Femur (tissue), 1 donor: ENCODE data around the gene TMEM40.

Experiments
- DNase-seq: peaks from one replicate; pipeline ENCODE4 v3.0.0-alpha.2; 2017

Gene TMEM40

GRCh38 chr3:12775226-12775625, 16.2 kb upstream of the TMEM40 start:
- DNase-seq, result no peak

DNA sequence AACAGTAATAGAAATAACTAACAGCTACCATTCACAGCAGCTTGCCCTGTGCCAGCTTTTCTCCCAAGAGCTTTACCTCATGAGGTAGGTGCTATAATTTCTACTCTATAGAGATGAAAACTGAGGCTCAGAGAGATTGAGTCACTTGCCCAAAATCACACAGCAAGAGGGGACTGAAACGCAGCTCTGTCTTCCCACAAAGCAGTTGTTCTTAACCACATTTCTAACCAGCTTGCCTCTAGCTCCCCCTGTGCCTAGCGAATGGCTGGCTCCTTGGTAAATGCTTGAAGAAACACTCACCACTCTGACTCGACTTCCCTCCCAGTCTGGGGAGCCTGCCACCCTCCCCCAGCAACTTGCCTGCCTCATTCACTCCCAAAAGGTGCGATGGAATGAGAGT, 15.6 kb upstream of the TMEM40 start:
- DNase-seq, result no peak

GRCh38 chr3:12773710-12774086, 14.6 kb upstream of the TMEM40 start:
- DNase-seq, result no peak

DNA sequence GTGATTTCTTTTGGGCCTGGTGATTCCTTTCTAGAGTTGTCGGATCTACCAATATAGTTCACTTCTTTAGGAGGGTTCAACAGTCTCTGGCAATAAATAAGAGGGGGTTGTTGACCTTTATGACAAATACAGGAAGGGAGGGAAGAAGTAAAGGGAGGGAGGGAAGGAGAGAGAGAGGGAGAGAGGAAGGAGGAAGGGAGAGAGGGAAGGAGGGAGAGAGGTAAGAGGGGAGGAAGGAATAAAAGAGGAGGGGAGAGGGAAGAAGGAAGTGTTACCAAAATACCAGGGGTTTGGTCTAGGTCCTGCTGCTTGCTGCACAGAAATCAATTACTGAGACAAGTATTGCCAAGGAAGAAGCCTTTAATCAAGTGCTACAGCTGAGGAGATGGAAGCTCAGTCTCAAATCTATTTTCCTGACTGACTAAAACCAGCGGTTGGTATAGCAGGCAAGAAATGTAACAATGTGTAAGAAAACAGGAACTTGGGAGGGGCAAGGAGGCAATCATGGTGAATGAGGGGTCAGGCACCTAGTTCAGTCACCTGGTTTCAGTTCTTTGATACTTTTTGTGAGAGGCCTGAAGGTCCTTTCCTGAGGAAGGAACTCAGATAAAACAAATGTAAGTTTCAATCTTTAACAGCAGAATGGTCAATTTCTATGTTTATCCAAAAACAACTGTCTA, 14.1 kb upstream of the TMEM40 start:
- DNase-seq, result no peak

GRCh38 chr3:12772462-12772861, 13.4 kb upstream of the TMEM40 start:
- no peak for DNase-seq

- DNase-seq, result no peak
Measured at GRCh38 chr3:12771236-12771635, 12.2 kb upstream of the TMEM40 start.

DNA sequence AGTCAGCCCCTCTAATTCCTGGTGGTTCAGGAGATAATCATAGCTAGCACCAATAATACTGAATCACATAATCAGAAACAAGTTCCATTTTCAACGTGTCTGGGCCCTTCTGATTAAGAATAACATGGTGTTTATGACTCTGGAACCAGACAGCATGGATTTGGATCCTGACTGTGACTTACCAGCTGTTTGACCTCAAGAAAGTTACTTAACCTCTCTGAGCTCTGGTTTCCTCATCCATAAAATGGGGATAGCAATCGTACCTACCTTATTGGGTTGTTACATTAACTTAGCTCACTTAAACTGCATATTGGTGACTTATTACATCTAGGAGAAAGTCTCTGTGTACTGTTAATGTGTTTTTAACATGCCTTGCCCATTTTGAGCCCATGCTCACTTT, 10.7 kb upstream of the TMEM40 start:
- no peak for DNase-seq

DNA sequence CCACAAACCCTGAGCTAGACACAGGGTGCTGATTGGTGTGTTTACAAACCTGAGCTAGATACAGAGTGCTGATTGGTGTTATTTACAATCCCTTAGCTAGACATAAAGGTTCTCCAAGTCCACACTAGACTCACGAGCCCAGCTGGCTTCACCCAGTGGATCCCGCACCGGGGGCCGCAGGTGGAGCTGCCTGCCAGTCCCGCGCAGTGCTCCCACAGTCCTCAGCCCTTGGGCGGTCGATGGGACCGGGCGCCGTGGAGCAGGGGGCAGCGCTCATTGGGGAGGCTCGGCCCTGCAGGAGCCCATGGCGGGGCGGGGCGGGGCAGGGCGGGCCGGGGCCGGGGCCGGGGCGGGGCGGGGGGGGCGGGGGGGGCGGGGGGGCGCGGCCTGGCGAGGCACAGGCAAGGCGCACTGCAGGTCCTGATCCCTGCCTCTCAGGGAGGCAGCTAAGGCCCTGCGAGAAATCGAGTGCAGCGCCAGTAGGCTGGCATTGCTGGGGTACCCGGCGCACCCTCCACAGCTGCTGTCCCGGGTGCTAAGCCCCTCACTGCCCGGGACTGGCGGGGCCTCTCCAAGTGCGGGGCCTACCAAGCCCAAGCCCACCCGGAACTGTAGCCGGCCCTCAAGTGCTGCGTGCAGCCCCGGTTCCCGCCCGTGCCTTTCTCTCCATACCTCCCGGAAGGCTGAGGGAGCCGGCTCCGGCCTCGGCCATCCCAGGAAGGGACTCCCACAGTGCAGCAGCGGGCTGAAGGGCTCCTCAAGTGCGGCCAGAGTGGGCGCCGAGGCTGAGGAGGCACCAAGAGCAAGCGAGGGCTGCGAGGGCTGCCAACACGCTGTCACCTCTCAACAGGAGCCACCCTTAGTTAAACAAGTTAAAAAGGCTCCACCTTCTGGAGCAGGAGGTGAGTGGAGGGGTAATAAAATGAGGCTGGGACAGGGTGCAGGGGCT, 9.8 kb upstream of the TMEM40 start:
- DNase-seq, result no peak

DNA sequence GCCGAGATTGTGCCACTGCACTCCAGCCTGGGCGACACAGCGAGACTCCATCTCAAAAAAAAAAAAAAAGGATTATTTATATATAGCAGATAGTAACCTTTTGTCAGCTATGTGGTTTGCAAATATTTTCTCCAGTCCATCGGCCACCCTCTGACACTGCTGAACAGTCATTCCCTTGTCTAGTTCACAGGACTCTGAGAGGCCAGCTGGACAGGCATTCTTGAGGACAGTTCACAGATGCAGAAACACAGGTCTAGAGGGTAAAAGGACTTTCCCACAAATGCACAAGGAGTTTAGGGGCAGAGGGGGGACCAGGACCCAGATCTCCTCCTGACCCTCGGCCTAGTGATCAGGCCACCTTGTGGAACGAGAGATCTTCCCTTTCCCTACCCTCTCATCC, 7.5 kb upstream of the TMEM40 start:
- no peak for DNase-seq

DNA sequence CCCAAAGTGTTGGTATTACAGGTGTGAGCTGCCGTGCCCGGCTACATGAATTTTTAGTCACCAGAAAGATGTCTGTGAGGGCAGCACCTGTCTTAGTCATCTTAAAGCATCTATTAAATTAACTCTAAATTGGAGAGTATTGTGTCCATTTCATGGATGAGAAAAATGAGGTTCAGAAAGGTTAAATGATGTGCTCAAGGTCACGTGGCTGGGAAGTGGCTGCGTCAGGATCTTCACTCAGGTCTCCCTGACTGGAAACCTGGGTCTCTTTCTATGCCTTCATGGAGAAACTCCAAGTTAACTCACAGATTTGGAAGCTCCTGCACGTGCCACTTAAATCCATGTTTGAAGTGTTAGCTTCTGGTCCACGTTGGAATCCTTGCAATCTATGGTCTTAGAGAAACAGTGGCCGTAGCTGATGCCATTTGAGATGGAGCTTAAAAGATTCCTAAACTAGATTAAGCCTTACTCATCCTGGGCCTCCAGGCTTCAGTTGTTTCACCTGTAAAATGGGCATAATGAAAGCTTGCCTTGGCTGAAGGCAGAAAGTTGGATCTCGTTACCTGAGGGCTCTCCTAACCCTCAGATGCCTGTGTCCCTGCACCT, 5.2 kb upstream of the TMEM40 start:
- no peak for DNase-seq

DNA sequence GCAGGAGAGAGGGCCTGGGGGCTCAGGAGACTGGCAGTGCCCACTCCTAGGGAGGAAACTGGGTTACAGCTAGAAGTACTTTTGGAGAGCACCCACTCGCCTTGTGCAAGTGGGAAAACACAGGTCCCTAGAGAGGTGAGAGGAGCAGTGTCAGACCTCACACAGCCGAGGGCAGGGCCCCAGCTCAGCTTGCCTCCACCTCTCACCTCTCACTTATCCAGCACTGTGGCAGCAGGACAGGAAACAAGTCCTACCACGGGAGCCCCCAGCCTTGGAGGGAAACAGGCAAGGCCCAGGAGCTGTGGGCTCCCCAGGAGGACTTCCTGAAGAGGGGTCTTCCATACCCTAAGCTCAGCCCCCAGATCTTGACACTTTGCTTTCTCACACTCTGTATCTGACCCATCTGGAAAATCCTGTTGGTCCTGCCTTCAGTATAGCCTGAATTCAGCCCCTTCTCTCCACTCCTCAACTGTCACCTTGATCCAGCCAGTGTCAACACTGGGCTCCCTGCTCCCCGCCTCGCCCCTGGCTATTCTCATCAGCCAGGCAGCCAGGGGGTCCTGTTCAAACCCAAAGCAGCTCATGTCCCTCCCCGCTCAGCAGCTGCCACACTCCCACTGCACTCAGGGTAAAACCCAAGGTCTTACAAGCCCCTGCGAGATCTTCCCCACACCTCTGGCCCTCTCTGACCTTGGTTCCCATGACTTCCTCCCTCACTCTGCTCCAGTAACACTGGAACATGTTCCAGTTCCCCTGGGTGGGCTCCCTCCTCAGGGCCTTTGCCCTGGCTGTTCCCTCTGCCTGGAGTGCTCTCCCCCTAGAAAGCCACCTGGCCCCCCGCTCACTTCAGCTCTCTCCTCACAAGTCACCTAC, 870 bp upstream of the TMEM40 start:
- no peak for DNase-seq

- DNase-seq, result peak; percentile 59
Measured at GRCh38 chr3:12758025-12758781, 856 bp downstream of the TMEM40 start.

DNA sequence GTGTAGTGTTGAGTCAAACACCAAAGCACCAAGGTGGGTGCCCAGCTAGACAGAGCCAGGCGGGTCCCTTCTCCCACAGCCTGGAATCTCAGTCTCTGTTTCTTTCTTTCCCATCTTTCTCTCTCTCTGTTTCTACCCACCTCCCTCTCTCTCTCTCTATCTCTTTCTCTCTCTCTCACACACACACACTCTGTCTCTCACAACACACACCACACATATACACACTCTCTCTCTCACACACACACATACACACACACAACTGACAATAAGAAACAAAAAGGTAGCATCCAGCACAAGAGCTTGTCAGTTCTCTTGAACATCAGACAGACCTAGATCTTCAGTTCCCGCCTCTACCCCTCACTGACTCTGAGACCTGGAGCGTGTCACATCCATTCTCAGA, 2.4 kb downstream of the TMEM40 start:
- no peak for DNase-seq

- DNase-seq, result no peak
Measured at GRCh38 chr3:12756175-12756574, 2.9 kb downstream of the TMEM40 start.

GRCh38 chr3:12755754-12756153, 3.3 kb downstream of the TMEM40 start:
- no peak for DNase-seq

DNA sequence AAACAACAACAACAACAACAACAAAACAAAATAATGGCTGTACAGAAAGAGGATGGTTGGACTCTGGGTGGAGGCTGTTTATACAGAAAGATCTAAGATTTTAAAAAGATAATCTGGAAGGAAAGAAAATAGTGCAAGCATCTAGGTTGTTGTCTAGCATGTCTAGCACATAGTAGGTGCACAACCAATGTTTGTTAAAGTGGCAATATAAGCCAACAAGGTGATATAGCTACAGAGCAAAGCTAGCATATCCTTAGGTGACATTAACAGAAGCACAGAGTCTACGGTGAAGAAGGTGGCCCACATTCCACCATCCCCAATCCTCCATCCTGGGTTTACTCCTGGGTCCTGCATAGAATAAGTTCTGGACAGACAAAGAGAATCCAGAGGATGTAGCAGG, 4.7 kb downstream of the TMEM40 start:
- no peak for DNase-seq

GRCh38 chr3:12753275-12754028, 5.6 kb downstream of the TMEM40 start:
- no peak for DNase-seq

- no peak for DNase-seq
Measured at GRCh38 chr3:12752809-12753208, 6.2 kb downstream of the TMEM40 start.

- DNase-seq, result no peak
Measured at GRCh38 chr3:12752102-12752501, 7.0 kb downstream of the TMEM40 start.

GRCh38 chr3:12751571-12751970, 7.5 kb downstream of the TMEM40 start:
- DNase-seq, result no peak

DNA sequence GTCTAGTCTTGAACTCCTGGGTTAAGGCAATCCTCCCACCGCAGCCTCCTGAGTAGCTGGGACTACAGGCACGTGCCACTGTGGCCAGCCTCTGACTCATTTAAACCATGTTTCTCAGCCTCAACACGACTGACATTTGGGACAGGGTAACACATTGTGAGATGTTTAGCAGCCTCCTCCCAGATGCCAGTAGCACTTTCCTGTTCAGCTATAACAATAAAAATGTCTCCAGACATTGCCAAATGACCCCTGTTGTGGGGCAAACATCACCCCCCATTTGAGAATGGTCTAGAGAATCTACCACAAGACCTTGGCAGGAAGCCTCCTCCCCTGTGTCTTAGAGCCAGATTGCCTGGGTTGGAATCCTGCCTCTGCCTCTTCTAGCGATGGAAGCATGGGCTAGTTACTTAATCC, 8.4 kb downstream of the TMEM40 start:
- DNase-seq, result no peak
